WTC11 (cell line): ENCODE data around the gene RAB1B. TPM values are rescaled to one million over a fixed set of nuclear protein-coding genes. Genes with fewer than 3 reads are reported as not detected.

Source experiments
- ATAC-seq: fragments of 200-7000 bp; cut with Tn5 transposase; 2 replicates; pipeline ENCODE4 v1.10.0; 2021; ENCODE audit warnings: mild to moderate bottlenecking, moderate library complexity
- CTCF ChIA-PET: fragments of 300-600 bp; sonication (Branson Sonifier 250); formaldehyde crosslinking; loops from one replicate; lab custom pipeline; 2021; ENCODE audit warnings: antibody characterized with exemption; lab: Charles Lee
- POLR2A ChIA-PET: fragments of 350-600 bp; sonication (Branson Sonifier 250); formaldehyde crosslinking; loops from one replicate; lab custom pipeline; 2021; ENCODE audit warnings: antibody characterized with exemption; lab: Charles Lee
- DNase-seq: peaks from one replicate; pipeline ENCODE4 v3.0.0; 2021; ENCODE audit warnings: low spot score
- H3K27ac Mint-ChIP-seq: 2 replicates; pipeline ENCODE4 v1.8.0; 2021; ENCODE audit warnings: mixed read lengths
- H3K27me3 Mint-ChIP-seq: 2 replicates; pipeline ENCODE4 v1.8.0; 2021; ENCODE audit warnings: low read depth, mild to moderate bottlenecking, moderate library complexity, mixed read lengths
- H3K36me3 Mint-ChIP-seq: 2 replicates; pipeline ENCODE4 v1.8.0; 2021; ENCODE audit warnings: mixed read lengths
- H3K4me1 Mint-ChIP-seq: 2 replicates; pipeline ENCODE4 v1.8.0; 2022; ENCODE audit warnings: mixed read lengths
- H3K4me3 Mint-ChIP-seq: 2 replicates; pipeline ENCODE4 v1.8.0; 2021; ENCODE audit warnings: mild to moderate bottlenecking, moderate library complexity, mixed read lengths
- H3K9me3 Mint-ChIP-seq: 2 replicates; pipeline ENCODE4 v1.8.0; 2021; ENCODE audit warnings: mixed read lengths
- CTCF ChIP-seq: fragments of 200-600 bp; IDR thresholded peaks from 2 replicates; pipeline ENCODE4 v1.8.0; 2022; ENCODE audit warnings: antibody characterized with exemption
- GRHL2 ChIP-seq: fragments of 250-450 bp; sonication (Bioruptor Pico); IDR thresholded peaks from 2 replicates; pipeline ENCODE4 v1.8.0; 2022; ENCODE audit warnings: mild to moderate bottlenecking, moderate library complexity; ENCODE audit not compliant: insufficient replicate concordance, severe bottlenecking
- PRDM15 ChIP-seq: sonication (generic); formaldehyde crosslinking; IDR thresholded peaks from 2 replicates; pipeline ENCODE4 v1.8.0; 2022; ENCODE audit warnings: missing genetic modification reagents
- RORB ChIP-seq: fragments of 250-450 bp; sonication (Bioruptor Pico); IDR thresholded peaks from 2 replicates; pipeline ENCODE4 v1.9.0; 2021; ENCODE audit warnings: mild to moderate bottlenecking
- TCF7 ChIP-seq: sonication (generic); formaldehyde crosslinking; IDR thresholded peaks from 2 replicates; pipeline ENCODE4 v1.8.0; 2022; ENCODE audit warnings: mild to moderate bottlenecking, low read depth, missing genetic modification reagents, moderate library complexity
- TEAD4 ChIP-seq: sonication (generic); formaldehyde crosslinking; IDR thresholded peaks from 2 replicates; pipeline ENCODE4 v1.8.0; 2022; ENCODE audit warnings: mild to moderate bottlenecking, missing genetic modification reagents
- TP53 ChIP-seq: sonication (generic); formaldehyde crosslinking; IDR thresholded peaks from 2 replicates; pipeline ENCODE4 v1.8.1; 2023; ENCODE audit warnings: mild to moderate bottlenecking, missing genetic modification reagents
- ZBTB43 ChIP-seq: sonication (generic); formaldehyde crosslinking; IDR thresholded peaks from 2 replicates; pipeline ENCODE4 v1.8.1; 2023; ENCODE audit warnings: mild to moderate bottlenecking, missing genetic modification reagents
- ZNF219 ChIP-seq: sonication (generic); formaldehyde crosslinking; IDR thresholded peaks from 2 replicates; pipeline ENCODE4 v1.8.0; 2023; ENCODE audit warnings: missing genetic modification reagents, mild to moderate bottlenecking, borderline replicate concordance
- ZNF317 ChIP-seq: sonication (generic); formaldehyde crosslinking; IDR thresholded peaks from 2 replicates; pipeline ENCODE4 v1.8.1; 2023; ENCODE audit warnings: low read depth, mild to moderate bottlenecking, moderate library complexity, missing genetic modification reagents, borderline replicate concordance
- ZNF423 ChIP-seq: fragments of 250-450 bp; sonication (Bioruptor Pico); IDR thresholded peaks from 2 replicates; pipeline ENCODE4 v2.1.2; 2022; ENCODE audit warnings: mild to moderate bottlenecking, moderate library complexity
- ZNF512 ChIP-seq: sonication (generic); formaldehyde crosslinking; IDR thresholded peaks from 2 replicates; pipeline ENCODE4 v1.8.1; 2022; ENCODE audit warnings: missing genetic modification reagents, borderline replicate concordance
- total RNA-seq: library from RNA; stranded (reverse); gene quantifications from 3 replicates; pipeline ENCODE4 v1.2.3, GENCODE V29; 2021
- TF ChIP-seq, protein P1 (sequence below): sonication (generic); formaldehyde crosslinking; IDR thresholded peaks from 2 replicates; pipeline ENCODE4 v1.8.0; 2023; ENCODE audit warnings: mild to moderate bottlenecking, missing genetic modification reagents
- TF ChIP-seq, protein P2 (sequence below): sonication (generic); formaldehyde crosslinking; IDR thresholded peaks from 2 replicates; pipeline ENCODE4 v1.8.1; 2022; ENCODE audit warnings: mild to moderate bottlenecking, moderate library complexity, missing genetic modification reagents
- TF ChIP-seq, protein P3 (sequence below): sonication (generic); formaldehyde crosslinking; IDR thresholded peaks from 2 replicates; pipeline ENCODE4 v1.8.1; 2023; ENCODE audit warnings: mild to moderate bottlenecking, missing genetic modification reagents, moderate library complexity
- TF ChIP-seq, protein P4 (sequence below): sonication (generic); formaldehyde crosslinking; IDR thresholded peaks from 2 replicates; pipeline ENCODE4 v1.8.1; 2023; ENCODE audit warnings: mild to moderate bottlenecking, moderate library complexity, missing genetic modification reagents
- TF ChIP-seq, protein P5 (sequence below): sonication (generic); formaldehyde crosslinking; IDR thresholded peaks from 2 replicates; pipeline ENCODE4 v1.8.1; 2023; ENCODE audit warnings: mild to moderate bottlenecking, missing genetic modification reagents, moderate library complexity
- TF ChIP-seq, protein P6 (sequence below): sonication (generic); formaldehyde crosslinking; IDR thresholded peaks from 2 replicates; pipeline ENCODE4 v1.8.1; 2023; ENCODE audit warnings: mild to moderate bottlenecking, missing genetic modification reagents

RAB1B gene
- total RNA-seq, 1 experiment from 2014 or later: 125 TPM

DNA sequence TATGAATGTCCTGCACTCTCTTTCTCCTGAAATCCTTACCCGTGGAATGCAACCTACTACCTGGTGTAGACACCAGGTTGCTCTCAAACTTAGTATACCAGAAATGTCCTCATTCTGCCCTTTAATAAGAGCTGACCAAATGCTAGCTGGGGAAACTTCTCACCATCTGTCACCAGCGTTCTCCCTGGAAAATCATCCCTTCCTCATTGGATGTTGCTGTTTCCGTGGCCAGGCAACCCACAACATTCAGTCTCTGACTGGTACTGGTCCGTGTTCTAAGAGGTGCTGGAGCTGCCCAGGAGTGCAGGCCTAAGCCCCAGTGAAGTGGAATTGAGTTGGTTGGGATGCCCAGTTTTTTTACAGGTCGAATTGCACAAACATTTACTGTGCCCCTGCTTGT lies 40.7 kb upstream of the RAB1B start (continued):
- TF ChIP-seq, protein P1, sequence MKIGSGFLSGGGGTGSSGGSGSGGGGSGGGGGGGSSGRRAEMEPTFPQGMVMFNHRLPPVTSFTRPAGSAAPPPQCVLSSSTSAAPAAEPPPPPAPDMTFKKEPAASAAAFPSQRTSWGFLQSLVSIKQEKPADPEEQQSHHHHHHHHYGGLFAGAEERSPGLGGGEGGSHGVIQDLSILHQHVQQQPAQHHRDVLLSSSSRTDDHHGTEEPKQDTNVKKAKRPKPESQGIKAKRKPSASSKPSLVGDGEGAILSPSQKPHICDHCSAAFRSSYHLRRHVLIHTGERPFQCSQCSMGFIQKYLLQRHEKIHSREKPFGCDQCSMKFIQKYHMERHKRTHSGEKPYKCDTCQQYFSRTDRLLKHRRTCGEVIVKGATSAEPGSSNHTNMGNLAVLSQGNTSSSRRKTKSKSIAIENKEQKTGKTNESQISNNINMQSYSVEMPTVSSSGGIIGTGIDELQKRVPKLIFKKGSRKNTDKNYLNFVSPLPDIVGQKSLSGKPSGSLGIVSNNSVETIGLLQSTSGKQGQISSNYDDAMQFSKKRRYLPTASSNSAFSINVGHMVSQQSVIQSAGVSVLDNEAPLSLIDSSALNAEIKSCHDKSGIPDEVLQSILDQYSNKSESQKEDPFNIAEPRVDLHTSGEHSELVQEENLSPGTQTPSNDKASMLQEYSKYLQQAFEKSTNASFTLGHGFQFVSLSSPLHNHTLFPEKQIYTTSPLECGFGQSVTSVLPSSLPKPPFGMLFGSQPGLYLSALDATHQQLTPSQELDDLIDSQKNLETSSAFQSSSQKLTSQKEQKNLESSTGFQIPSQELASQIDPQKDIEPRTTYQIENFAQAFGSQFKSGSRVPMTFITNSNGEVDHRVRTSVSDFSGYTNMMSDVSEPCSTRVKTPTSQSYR (CRISPR knock-in tag): no peak
- TF ChIP-seq TEAD4 (CRISPR knock-in tag): no peak
- no peak for TF ChIP-seq ZNF423 (CRISPR knock-in tag)
- TF ChIP-seq ZNF219 (CRISPR knock-in tag): no peak
- no peak for TF ChIP-seq GRHL2 (CRISPR knock-in tag)
- TF ChIP-seq ZBTB43 (CRISPR knock-in tag): no peak
- TF ChIP-seq, protein P2, sequence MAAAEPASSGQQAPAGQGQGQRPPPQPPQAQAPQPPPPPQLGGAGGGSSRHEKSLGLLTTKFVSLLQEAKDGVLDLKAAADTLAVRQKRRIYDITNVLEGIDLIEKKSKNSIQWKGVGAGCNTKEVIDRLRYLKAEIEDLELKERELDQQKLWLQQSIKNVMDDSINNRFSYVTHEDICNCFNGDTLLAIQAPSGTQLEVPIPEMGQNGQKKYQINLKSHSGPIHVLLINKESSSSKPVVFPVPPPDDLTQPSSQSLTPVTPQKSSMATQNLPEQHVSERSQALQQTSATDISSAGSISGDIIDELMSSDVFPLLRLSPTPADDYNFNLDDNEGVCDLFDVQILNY: no peak
- TF ChIP-seq, protein P3, sequence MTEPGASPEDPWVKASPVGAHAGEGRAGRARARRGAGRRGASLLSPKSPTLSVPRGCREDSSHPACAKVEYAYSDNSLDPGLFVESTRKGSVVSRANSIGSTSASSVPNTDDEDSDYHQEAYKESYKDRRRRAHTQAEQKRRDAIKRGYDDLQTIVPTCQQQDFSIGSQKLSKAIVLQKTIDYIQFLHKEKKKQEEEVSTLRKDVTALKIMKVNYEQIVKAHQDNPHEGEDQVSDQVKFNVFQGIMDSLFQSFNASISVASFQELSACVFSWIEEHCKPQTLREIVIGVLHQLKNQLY (CRISPR knock-in tag): no peak
- no peak for TF ChIP-seq PRDM15 (CRISPR knock-in tag)
- TF ChIP-seq, protein P4, sequence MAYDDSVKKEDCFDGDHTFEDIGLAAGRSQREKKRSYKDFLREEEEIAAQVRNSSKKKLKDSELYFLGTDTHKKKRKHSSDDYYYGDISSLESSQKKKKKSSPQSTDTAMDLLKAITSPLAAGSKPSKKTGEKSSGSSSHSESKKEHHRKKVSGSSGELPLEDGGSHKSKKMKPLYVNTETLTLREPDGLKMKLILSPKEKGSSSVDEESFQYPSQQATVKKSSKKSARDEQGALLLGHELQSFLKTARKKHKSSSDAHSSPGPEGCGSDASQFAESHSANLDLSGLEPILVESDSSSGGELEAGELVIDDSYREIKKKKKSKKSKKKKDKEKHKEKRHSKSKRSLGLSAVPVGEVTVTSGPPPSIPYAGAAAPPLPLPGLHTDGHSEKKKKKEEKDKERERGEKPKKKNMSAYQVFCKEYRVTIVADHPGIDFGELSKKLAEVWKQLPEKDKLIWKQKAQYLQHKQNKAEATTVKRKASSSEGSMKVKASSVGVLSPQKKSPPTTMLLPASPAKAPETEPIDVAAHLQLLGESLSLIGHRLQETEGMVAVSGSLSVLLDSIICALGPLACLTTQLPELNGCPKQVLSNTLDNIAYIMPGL: no peak

GRCh38 chr11:66228521-66228920 lies 39.9 kb upstream of the RAB1B start:
- H3K27ac Mint-ChIP-seq: peak overlapping the region; percentile 98
- POLR2A ChIA-PET: no interaction called here
- H3K4me3 Mint-ChIP-seq: no peak overlapping the region
- ATAC-seq: peak; percentile 79
- H3K36me3 Mint-ChIP-seq: no peaks in the 10 kb centered on the region
- no peaks in the 10 kb centered on the region for H3K27me3 Mint-ChIP-seq
- no peaks in the 10 kb centered on the region for H3K9me3 Mint-ChIP-seq
- CTCF ChIA-PET: no interaction called here
- DNase-seq: peak; percentile 48
- peaks cover 19% of the 10 kb centered on the region for H3K4me1 Mint-ChIP-seq
- TF ChIP-seq, protein P5, sequence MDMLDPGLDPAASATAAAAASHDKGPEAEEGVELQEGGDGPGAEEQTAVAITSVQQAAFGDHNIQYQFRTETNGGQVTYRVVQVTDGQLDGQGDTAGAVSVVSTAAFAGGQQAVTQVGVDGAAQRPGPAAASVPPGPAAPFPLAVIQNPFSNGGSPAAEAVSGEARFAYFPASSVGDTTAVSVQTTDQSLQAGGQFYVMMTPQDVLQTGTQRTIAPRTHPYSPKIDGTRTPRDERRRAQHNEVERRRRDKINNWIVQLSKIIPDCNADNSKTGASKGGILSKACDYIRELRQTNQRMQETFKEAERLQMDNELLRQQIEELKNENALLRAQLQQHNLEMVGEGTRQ (CRISPR knock-in tag): no peak
- no peak for TF ChIP-seq ZNF512 (CRISPR knock-in tag)
- TF ChIP-seq CTCF: no peak
- TF ChIP-seq, protein P6, sequence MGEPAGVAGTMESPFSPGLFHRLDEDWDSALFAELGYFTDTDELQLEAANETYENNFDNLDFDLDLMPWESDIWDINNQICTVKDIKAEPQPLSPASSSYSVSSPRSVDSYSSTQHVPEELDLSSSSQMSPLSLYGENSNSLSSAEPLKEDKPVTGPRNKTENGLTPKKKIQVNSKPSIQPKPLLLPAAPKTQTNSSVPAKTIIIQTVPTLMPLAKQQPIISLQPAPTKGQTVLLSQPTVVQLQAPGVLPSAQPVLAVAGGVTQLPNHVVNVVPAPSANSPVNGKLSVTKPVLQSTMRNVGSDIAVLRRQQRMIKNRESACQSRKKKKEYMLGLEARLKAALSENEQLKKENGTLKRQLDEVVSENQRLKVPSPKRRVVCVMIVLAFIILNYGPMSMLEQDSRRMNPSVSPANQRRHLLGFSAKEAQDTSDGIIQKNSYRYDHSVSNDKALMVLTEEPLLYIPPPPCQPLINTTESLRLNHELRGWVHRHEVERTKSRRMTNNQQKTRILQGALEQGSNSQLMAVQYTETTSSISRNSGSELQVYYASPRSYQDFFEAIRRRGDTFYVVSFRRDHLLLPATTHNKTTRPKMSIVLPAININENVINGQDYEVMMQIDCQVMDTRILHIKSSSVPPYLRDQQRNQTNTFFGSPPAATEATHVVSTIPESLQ (CRISPR knock-in tag): no peak
- TF ChIP-seq TP53 (CRISPR knock-in tag): no peak
- TF ChIP-seq TCF7 (CRISPR knock-in tag): no peak
- TF ChIP-seq ZNF317 (CRISPR knock-in tag): no peak
- TF ChIP-seq RORB (CRISPR knock-in tag): no peak
